ENCODE results near the gene CDH3.

Gene CDH3

DNA sequence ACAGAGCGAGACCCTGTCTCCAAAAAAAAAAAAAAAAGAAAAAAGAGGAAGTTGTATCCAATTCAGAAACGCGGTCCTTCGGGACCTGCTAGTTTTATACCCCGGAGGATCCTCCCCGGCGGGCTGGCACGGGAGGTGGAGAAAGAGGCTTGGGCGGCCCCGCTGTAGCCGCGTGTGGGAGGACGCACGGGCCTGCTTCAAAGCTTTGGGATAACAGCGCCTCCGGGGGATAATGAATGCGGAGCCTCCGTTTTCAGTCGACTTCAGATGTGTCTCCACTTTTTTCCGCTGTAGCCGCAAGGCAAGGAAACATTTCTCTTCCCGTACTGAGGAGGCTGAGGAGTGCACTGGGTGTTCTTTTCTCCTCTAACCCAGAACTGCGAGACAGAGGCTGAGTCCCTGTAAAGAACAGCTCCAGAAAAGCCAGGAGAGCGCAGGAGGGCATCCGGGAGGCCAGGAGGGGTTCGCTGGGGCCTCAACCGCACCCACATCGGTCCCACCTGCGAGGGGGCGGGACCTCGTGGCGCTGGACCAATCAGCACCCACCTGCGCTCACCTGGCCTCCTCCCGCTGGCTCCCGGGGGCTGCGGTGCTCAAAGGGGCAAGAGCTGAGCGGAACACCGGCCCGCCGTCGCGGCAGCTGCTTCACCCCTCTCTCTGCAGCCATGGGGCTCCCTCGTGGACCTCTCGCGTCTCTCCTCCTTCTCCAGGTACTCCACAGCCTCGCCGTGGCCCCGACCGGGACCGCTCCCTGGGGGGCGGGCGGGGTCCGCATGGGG lies at the start of gene CDH3:
Gene CDH3 (plus strand): TSS at position 596 of the 779 bp plus-strand sequence. CDS start 70 bp downstream, at position 666.
- TF ChIP-seq, protein P1, sequence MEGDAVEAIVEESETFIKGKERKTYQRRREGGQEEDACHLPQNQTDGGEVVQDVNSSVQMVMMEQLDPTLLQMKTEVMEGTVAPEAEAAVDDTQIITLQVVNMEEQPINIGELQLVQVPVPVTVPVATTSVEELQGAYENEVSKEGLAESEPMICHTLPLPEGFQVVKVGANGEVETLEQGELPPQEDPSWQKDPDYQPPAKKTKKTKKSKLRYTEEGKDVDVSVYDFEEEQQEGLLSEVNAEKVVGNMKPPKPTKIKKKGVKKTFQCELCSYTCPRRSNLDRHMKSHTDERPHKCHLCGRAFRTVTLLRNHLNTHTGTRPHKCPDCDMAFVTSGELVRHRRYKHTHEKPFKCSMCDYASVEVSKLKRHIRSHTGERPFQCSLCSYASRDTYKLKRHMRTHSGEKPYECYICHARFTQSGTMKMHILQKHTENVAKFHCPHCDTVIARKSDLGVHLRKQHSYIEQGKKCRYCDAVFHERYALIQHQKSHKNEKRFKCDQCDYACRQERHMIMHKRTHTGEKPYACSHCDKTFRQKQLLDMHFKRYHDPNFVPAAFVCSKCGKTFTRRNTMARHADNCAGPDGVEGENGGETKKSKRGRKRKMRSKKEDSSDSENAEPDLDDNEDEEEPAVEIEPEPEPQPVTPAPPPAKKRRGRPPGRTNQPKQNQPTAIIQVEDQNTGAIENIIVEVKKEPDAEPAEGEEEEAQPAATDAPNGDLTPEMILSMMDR (conservative IDR thresholded peaks at IDR 0.05; ENCODE audit: low read depth, low read length), result no peak
- no peak for DNase-seq (ENCODE audit: low read depth)
- H3K4me3 ChIP-seq (ENCODE audit: low read depth, low read length), result no peak within 1 kb of the TSS

DNA sequence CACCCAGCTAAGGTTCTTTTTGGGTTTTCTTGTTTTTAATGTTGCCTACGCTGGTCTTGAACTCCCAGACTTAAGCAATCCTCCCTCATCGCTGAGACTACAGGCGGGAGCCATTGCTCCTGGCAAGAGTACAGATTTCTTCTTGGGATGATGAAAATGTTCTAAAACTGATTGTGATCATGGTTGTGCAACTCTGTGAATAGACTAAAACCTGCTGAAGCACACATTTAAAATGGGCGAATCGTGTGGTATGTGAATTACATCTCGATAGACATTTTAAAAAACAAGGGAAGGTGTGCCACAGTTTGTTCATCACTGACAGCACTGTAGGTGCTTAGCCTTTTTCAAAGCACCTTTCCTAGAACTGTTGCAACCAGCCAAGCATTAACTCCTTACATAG lies 48.8 kb upstream of the CDH3 start:
- no peak overlapping the region for H3K4me3 ChIP-seq (ENCODE audit: low read depth, low read length)
- TF ChIP-seq, protein P1 (conservative IDR thresholded peaks at IDR 0.05; ENCODE audit: low read depth, low read length), result no peak
- DNase-seq (ENCODE audit: low read depth), result peak; percentile 8

DNA sequence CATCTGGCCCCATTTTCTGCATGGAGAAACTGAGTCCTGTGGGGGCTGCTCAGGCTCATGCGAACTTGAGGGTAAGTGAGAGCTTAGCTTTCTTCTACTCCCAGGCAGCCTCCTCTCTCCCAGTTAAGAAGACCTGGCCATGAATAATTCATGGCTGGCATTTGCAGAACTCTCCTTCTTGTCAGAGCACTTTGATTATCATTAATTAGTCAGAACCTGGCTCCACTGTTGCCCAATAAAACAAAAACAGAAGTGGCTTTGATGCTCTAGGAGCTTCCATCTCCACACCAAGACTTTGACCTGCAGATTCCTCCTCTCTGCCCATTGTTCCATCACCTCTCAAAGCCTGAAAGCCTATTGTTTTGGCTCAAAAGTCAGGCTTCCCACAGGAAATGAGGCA lies 45.5 kb upstream of the CDH3 start:
- no peak overlapping the region for H3K4me3 ChIP-seq (ENCODE audit: low read depth, low read length)
- no peak for DNase-seq (ENCODE audit: low read depth)
- TF ChIP-seq, protein P1 (conservative IDR thresholded peaks at IDR 0.05; ENCODE audit: low read depth, low read length), result no peak

DNA sequence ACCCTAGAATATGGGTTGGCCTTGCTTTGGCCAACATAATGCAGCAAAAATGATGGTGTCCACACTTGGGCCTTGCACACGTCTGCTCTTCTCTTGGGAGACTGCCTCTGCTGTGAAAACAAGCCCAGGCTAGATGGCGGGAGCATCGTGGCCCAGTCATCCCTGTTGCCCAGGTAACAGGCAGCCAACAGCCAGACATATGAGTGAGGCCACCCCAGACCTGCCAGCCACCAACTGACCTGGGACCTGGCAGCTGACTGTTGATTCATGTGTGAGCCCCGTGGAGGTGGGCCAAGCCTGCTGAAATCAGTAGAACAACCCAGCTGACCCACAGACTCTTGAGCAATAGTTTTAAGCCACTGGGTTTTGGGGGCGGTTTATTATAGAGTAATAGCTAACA lies 39.4 kb upstream of the CDH3 start:
- DNase-seq (ENCODE audit: low read depth), result peak; percentile 31
- H3K4me3 ChIP-seq (ENCODE audit: low read depth, low read length), result no peak overlapping the region
- TF ChIP-seq, protein P1 (conservative IDR thresholded peaks at IDR 0.05; ENCODE audit: low read depth, low read length), result no peak

DNA sequence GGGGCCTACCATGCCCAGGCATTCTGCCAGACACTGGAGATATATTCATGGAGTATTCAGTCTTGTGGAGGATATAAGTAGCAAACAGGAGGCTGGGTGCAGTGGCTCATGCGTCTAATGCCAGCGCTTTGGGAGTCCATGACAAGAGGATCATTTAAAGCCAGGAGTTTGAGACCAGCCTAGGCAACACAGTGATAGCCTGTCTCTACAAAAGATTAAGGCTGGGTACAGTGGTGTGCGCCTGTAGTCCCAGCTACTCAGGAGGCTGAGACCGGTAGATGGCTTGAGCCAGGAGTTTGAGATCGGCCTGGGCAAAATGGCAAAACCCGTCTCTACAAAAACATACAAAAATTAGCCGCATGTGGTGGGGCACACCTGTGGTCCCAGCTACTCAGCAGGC lies 37.7 kb upstream of the CDH3 start:
- TF ChIP-seq, protein P1 (conservative IDR thresholded peaks at IDR 0.05; ENCODE audit: low read depth, low read length), result no peak
- no peak overlapping the region for H3K4me3 ChIP-seq (ENCODE audit: low read depth, low read length)
- DNase-seq (ENCODE audit: low read depth), result no peak

DNA sequence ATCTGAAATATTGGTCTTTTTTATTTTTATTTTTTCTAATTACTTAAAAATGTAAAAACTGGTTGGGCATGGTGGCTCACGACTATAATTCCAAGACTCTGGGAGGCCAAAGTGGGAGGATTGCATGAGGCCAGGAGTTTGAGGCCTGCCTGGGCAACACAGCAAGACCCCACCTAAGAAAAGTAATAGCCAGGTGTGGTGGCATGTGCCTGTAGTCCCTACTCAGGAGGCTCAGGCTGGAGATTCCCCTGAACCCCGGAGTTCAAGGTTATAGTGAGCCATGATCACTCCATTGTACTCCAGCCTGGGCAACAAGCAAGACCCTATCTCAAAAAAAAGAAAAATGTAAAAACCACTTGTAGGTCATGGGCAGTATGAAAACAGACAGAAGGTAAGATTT lies 36.8 kb upstream of the CDH3 start:
- H3K4me3 ChIP-seq (ENCODE audit: low read depth, low read length), result no peak overlapping the region
- TF ChIP-seq, protein P1 (conservative IDR thresholded peaks at IDR 0.05; ENCODE audit: low read depth, low read length), result no peak

DNA sequence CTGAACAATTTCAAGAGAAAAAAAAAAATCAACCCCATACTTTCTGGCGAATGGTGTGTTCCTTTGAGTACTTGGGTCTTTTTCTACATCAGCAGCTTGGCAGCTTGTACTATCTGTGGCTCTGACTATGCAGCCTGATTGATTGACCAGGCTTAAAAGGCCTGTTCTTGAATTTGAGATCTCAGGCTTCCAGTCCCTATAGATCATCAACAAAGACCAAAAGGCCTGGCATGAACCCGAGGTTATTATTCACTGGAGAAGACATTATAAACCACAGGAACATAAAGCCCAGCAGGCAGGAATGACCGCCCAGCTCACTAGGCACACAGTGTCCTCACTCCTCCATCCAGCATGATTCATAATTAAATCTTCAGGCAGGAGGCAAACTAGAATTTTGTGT lies 32.1 kb upstream of the CDH3 start:
- no peak for DNase-seq (ENCODE audit: low read depth)
- no peak overlapping the region for H3K4me3 ChIP-seq (ENCODE audit: low read depth, low read length)
- TF ChIP-seq, protein P1 (conservative IDR thresholded peaks at IDR 0.05; ENCODE audit: low read depth, low read length), result no peak

More for the DNA sequence above, 36.8 kb upstream of the CDH3 start:
- DNase-seq (ENCODE audit: low read depth), result no peak
